ENCODE measurements around the gene WDFY4.

DNA sequence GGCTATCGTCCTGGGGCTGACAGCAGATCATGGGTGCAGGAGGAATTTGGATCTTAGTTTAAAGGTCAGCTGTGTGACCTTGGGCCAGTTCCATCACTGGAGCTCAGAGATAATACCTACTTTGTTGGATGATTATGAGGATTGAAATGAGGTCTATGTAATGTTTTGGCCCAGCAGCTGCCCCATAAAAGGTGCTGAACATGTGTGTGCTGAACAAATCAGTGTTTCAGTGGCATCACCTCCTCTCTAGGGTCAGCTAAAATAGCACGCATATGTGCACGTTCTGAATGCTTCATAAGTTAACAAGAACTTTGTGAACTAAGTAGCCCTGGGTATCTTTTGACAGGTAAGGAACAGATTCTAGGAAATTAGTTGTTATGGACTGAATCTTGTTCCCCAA is 339.8 kb downstream of the WDFY4 start:
- TF ChIP-seq TAF1 (IDR thresholded peaks at IDR 0.05; ENCODE audit: low read depth) = no peak
- no peak for TF ChIP-seq TCF12 (IDR thresholded peaks at IDR 0.05; ENCODE audit: low read depth)
- no peak for TF ChIP-seq EP300 (IDR thresholded peaks at IDR 0.05; ENCODE audit: borderline replicate concordance)
- no peak for TF ChIP-seq CEBPB (IDR thresholded peaks at IDR 0.05)
- TF ChIP-seq EGR1 (IDR thresholded peaks at IDR 0.05) = no peak
- no peak for TF ChIP-seq NFIC (IDR thresholded peaks at IDR 0.05)
- TF ChIP-seq TEAD4 (IDR thresholded peaks at IDR 0.05) = no peak
- TF ChIP-seq, protein P1, sequence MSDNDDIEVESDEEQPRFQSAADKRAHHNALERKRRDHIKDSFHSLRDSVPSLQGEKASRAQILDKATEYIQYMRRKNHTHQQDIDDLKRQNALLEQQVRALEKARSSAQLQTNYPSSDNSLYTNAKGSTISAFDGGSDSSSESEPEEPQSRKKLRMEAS (IDR thresholded peaks at IDR 0.05) = no peak
- TF ChIP-seq YY1 (IDR thresholded peaks at IDR 0.05; ENCODE audit: low read depth) = no peak

Data from Ishikawa (cell line).